ENCODE results near the gene KDM4C.
"Not testable (repeated sequence)": the region's sequence is repeated elsewhere in the genome, so short reads cannot be mapped to it uniquely, and the experiment has no call there.

Gene KDM4C

GRCh38 chr9:6785682-6786081, 27.9 kb downstream of the KDM4C start:
- Histone ChIP-seq H2AFZ (no peak overlapping the region), H3K79me2 (peaks cover 16% of the 10 kb centered on the region), H3K4me1 (no peaks in the 10 kb centered on the region), H3K27ac (no peak overlapping the region), H3K9ac (no peak overlapping the region), H3K27me3 (ENCODE audit: control insufficient read depth, insufficient read depth, low read length) (no peaks in the 10 kb centered on the region), H3K36me3 (ENCODE audit: control insufficient read depth, insufficient read depth, low read length) (no peaks in the 10 kb centered on the region), H3K4me3 (ENCODE audit: low read depth, low read length) (no peak overlapping the region), H3K4me2 (ENCODE audit: low read length) (no peak overlapping the region), H3K9me3 (ENCODE audit: control insufficient read depth, low read length) (no peaks in the 10 kb centered on the region)
- no peak for TF ChIP-seq CTCF (IDR thresholded peaks at IDR 0.05)

DNA sequence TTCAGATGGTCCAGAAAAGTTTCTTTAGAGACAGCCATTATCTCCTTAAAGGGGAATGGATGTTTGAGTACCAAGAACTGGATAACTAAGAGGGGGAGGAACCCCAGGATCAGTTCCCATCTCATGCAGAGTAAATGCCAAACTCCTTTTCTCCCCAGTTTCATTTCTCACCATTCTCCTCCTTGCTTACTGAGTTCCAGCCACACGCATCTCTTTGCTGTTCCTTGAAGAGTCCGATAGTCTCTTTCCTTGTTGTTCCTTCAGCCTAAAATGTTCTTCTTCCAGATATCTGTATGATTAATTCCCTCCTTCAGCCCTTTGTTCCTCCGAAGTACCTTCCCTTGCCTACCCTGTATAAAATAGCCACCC, 30.0 kb downstream of the KDM4C start:
- Histone ChIP-seq H3K79me2 (peaks cover 4% of the 10 kb centered on the region), H3K9me3 (ENCODE audit: control insufficient read depth, low read length) (no peaks in the 10 kb centered on the region), H3K27ac (no peak overlapping the region), H3K36me3 (ENCODE audit: control insufficient read depth, insufficient read depth, low read length) (no peaks in the 10 kb centered on the region), H3K27me3 (ENCODE audit: control insufficient read depth, insufficient read depth, low read length) (no peaks in the 10 kb centered on the region), H2AFZ (no peak overlapping the region), H3K4me2 (ENCODE audit: low read length) (no peak overlapping the region), H3K9ac (no peak overlapping the region), H3K4me3 (ENCODE audit: low read depth, low read length) (no peak overlapping the region), H3K4me1 (no peaks in the 10 kb centered on the region)
- TF ChIP-seq CTCF (IDR thresholded peaks at IDR 0.05) = no peak

DNA sequence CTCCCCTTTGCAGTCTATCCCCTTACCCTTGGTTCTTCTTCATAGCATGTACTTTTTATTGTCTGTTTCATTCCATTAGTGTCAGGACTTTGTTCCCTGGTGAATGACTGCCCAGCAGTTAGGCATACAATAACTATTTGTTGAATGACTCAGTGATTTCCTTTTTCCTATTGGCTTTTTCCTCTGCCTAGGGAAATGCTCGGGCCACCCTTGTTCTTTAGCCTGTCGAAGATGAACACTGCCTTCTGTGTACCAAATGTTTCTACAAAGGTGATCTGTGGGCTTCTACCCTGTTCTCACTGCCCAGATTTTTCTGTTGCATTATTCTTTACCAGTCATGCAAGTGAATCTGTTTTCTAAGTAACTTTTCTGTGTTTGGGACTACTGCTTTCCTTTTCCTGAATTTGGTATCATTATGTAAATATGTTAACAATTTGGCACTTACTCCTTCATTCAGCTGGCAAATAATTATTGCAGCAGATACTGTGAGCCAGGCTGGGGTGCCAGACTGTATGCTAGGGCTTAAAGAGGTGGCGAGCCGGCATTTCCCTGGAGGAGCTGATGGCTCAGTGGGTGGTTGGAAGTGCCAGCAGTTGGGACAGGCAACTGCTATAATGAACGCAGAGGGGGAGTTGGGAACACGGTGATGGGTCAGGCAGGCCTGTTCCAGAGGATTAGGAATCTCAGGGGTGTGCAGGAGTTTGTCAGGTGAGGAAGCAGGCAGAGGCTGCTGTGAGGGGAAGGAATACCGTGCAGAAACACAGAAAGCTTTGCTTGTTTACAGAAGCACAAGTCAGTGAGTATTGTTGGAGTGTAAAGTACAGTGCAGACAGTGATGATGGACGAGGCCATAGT, 30.6 kb downstream of the KDM4C start:
- H3K27ac ChIP-seq = no peak overlapping the region
- H3K27me3 ChIP-seq (ENCODE audit: control insufficient read depth, insufficient read depth, low read length) = no peaks in the 10 kb centered on the region
- H3K36me3 ChIP-seq (ENCODE audit: control insufficient read depth, insufficient read depth, low read length) = no peaks in the 10 kb centered on the region
- H3K9ac ChIP-seq = no peak overlapping the region
- no peak overlapping the region for H3K4me2 ChIP-seq (ENCODE audit: low read length)
- peaks cover 3% of the 10 kb centered on the region for H3K79me2 ChIP-seq
- no peak overlapping the region for H2AFZ ChIP-seq
- no peak for TF ChIP-seq CTCF (IDR thresholded peaks at IDR 0.05)
- no peaks in the 10 kb centered on the region for H3K9me3 ChIP-seq (ENCODE audit: control insufficient read depth, low read length)
- no peaks in the 10 kb centered on the region for H3K4me1 ChIP-seq
- H3K4me3 ChIP-seq (ENCODE audit: low read depth, low read length) = no peak overlapping the region

GRCh38 chr9:6789017-6789338, 31.2 kb downstream of the KDM4C start:
- H3K36me3 ChIP-seq (ENCODE audit: control insufficient read depth, insufficient read depth, low read length); H3K4me3 ChIP-seq (ENCODE audit: low read depth, low read length); H3K4me1 ChIP-seq; H3K27me3 ChIP-seq (ENCODE audit: control insufficient read depth, insufficient read depth, low read length); H3K9ac ChIP-seq; H3K79me2 ChIP-seq; H3K27ac ChIP-seq; H3K4me2 ChIP-seq (ENCODE audit: low read length); H2AFZ ChIP-seq; H3K9me3 ChIP-seq (ENCODE audit: control insufficient read depth, low read length): not testable (repeated sequence)

DNA sequence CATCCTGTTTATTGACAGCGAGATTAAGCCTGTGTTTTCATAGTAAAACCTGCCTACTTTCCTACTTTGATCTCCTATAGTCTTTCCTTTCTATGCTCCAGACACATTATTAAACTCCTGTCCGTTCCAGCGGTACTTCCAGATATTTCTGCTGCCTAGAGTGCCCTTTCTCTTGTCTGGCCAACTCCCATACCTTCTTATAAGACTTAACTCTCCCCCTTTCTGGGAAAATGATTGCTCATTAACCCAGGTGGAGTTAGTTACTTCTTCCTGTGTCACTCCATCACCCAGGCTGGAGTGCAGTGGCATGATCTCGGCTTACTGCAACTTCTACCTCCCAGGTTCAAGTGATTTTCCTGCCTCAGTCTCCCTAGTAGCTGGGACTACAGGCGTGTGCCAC, 33.1 kb downstream of the KDM4C start:
- Histone ChIP-seq H2AFZ (no peak overlapping the region), H3K27ac (no peak overlapping the region), H3K4me1 (no peaks in the 10 kb centered on the region), H3K36me3 (ENCODE audit: control insufficient read depth, insufficient read depth, low read length) (no peaks in the 10 kb centered on the region), H3K27me3 (ENCODE audit: control insufficient read depth, insufficient read depth, low read length) (no peaks in the 10 kb centered on the region), H3K9ac (no peak overlapping the region), H3K9me3 (ENCODE audit: control insufficient read depth, low read length) (no peaks in the 10 kb centered on the region), H3K4me2 (ENCODE audit: low read length) (no peak overlapping the region), H3K79me2 (peaks cover 4% of the 10 kb centered on the region), H3K4me3 (ENCODE audit: low read depth, low read length) (no peak overlapping the region)
- TF ChIP-seq CTCF (IDR thresholded peaks at IDR 0.05) = no peak

Data from parathyroid adenoma (tissue), 2 donors.